Measurements from ENCODE around the gene PRDX2.

DNA sequence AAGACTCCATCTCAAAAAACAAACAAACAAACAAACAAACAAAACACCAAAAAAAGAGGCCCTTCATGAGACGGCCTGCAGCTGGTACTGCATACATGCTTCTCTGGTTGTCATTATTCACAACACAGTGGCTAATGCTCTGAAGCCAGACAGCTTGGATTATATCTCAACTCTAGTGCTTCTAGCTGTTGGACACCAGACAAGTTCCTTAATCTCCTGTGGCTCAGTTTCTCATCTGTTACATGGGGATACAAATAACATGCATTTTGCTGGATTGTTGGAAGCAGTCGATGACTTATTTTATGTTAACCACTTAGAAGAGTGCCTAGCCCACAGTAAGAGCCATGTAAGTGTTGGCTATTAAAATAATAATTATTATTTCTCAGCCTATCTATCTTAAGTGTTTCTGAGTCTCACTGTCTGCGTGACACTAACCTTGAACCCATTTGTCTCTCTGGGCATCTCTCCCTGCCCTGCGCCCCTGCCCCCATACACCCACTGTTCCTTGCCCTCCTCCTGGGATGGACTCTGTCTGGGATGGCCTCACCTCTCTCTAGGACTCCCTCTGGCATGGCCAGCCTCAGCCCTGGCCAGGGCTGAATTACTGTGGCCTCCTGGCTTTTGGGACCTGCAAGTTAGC, 13.4 kb downstream of the PRDX2 start:
- TF ChIP-seq POLR2A (IDR thresholded peaks at IDR 0.05; ENCODE audit: low read depth, low read length) = no peak
- TF ChIP-seq TAF1 (IDR thresholded peaks at IDR 0.05; ENCODE audit: borderline replicate concordance, low read depth, low read length) = no peak
